ENCODE measurements around the gene BICD2. TPM values are rescaled to one million over a fixed set of nuclear protein-coding genes. Genes with fewer than 3 reads are reported as not detected.

Gene BICD2
- total and polyA plus RNA-seq, 2 of the 8 experiments (the other 6 are each of a cell fraction or from before 2014, with no cell fraction given): 6.6 to 22.8 TPM

DNA sequence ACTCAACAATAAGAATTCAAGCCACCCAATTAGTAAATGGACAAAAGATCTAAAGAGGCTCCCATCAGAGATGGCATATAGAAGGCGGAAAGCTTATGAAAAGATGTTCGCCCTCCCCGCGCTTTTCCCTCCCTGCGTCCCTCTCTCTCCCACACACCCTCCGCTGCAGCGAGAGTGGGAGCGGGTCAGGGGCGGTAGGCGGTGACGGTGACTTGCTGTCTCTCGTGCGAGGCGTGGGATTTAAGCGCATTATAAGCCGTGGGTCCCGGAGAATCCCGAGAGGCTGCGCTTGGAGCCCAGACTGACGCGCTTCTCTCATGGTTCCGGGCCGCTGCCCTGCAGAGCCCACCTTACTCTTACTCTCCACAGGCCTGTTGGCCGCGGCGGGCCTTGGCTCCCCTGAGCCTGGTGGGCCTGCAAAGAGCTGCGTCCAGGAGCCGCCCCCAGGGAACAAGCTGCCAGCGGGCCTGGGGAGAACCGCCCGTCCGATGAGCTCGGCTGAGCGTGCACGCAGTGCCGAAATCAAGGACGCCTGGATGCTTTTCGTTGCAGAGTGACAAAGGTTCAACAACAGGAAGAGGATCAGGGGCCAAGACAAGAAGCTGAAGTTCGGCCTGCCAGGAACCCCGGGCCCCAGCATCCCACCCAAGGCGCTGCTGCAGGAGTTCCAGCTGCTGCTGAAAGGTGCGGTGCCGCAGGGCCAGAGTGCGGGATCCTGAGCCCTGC, 42.6 kb upstream of the BICD2 start (continued):
- TF ChIP-seq BCL11A (IDR thresholded peaks at IDR 0.05; ENCODE audit: low read depth in 2 of 2, low read length in 2 of 2) (no peak), KDM4A (IDR thresholded peaks at IDR 0.05; ENCODE audit: low read depth, low read length, severe bottlenecking) (no peak), JUND (IDR thresholded peaks at IDR 0.05; ENCODE audit: low read length) (no peak), SIRT6 (IDR thresholded peaks at IDR 0.05; ENCODE audit: low read length) (no peak), SAP30 (IDR thresholded peaks at IDR 0.05; ENCODE audit: insufficient read depth, insufficient replicate concordance, low read length) (no peak), GABPA (IDR thresholded peaks at IDR 0.05; ENCODE audit: borderline replicate concordance, insufficient read depth, low read length) (no peak), ZNF274 (IDR thresholded peaks at IDR 0.05; ENCODE audit: borderline replicate concordance, extremely low read depth, low read length) (no peak), RAD21 (IDR thresholded peaks at IDR 0.05 in 1 of 2, conservative IDR thresholded peaks at IDR 0.05 in 1 of 2; ENCODE audit: low read depth in 2 of 2, low read length in 2 of 2) (no peak)
- TF ChIP-seq, protein P1, sequence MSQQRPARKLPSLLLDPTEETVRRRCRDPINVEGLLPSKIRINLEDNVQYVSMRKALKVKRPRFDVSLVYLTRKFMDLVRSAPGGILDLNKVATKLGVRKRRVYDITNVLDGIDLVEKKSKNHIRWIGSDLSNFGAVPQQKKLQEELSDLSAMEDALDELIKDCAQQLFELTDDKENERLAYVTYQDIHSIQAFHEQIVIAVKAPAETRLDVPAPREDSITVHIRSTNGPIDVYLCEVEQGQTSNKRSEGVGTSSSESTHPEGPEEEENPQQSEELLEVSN (IDR thresholded peaks at IDR 0.05): no peak

All from H1 (cell line).